Measurements from ENCODE around the gene CREB5. TPM values are rescaled to one million over a fixed set of nuclear protein-coding genes. Genes with fewer than 3 reads are reported as not detected.

Gene CREB5
- polyA plus RNA-seq, 1 donor from 2014 or later = 3.7 TPM

- Histone ChIP-seq H3K36me3 (ENCODE audit: insufficient read depth, low read length) (no peaks in the 10 kb centered on the region), H3F3A (ENCODE audit: insufficient read depth, low read length, poor library complexity, severe bottlenecking) (no peaks in the 10 kb centered on the region), H3K4me3 (ENCODE audit: low read length) (no peak overlapping the region), H4K20me1 (ENCODE audit: insufficient read depth) (no peaks in the 10 kb centered on the region), H3K27me3 (ENCODE audit: insufficient read depth, low read depth, low read length) (no peaks in the 10 kb centered on the region), H3K4me2 (ENCODE audit: low read length) (no peak overlapping the region), H3K9me2 (ENCODE audit: insufficient read depth, low read length) (no peaks in the 10 kb centered on the region), H2AFZ (ENCODE audit: low read depth, low read length) (no peak overlapping the region), H3K9ac (ENCODE audit: low read length) (no peak overlapping the region), H3K9me3 (ENCODE audit: low read length) (no peaks in the 10 kb centered on the region), H3K27ac (ENCODE audit: low read length) (no peak overlapping the region), H3K79me2 (replicated peaks; ENCODE audit: insufficient read depth, low read length) (peaks cover 4% of the 10 kb centered on the region)
- TF ChIP-seq POLR2AphosphoS5 (IDR thresholded peaks at IDR 0.05) = no peak
- TF ChIP-seq EZH2 (IDR thresholded peaks at IDR 0.05; ENCODE audit: borderline replicate concordance, insufficient read depth, low read length, poor library complexity, severe bottlenecking) = no peak
- no peak for TF ChIP-seq RAD21 (conservative IDR thresholded peaks at IDR 0.05)
- no peak for TF ChIP-seq MXI1 (conservative IDR thresholded peaks at IDR 0.05; ENCODE audit: poor library complexity, severe bottlenecking)
- no peak for TF ChIP-seq CTCF (IDR thresholded peaks at IDR 0.05; ENCODE audit: poor library complexity, severe bottlenecking)
- TF ChIP-seq EP300 (conservative IDR thresholded peaks at IDR 0.05; ENCODE audit: poor library complexity, severe bottlenecking) = no peak
- TF ChIP-seq TAF1 (IDR thresholded peaks at IDR 0.05; ENCODE audit: low read depth) = no peak
- no peak for TF ChIP-seq REST (IDR thresholded peaks at IDR 0.05; ENCODE audit: borderline replicate concordance)
- TF ChIP-seq SMC3 (conservative IDR thresholded peaks at IDR 0.05; ENCODE audit: poor library complexity) = no peak
Measured at GRCh38 chr7:28484606-28484935, 72.3 kb downstream of the CREB5 start.

GRCh38 chr7:28487487-28487886 lies 75.2 kb downstream of the CREB5 start:
- Histone ChIP-seq H3K4me3 (ENCODE audit: low read length) (no peak overlapping the region), H3K27ac (ENCODE audit: low read length) (no peak overlapping the region), H3K27me3 (ENCODE audit: insufficient read depth, low read depth, low read length) (no peaks in the 10 kb centered on the region), H3F3A (ENCODE audit: insufficient read depth, low read length, poor library complexity, severe bottlenecking) (no peaks in the 10 kb centered on the region), H2AFZ (ENCODE audit: low read depth, low read length) (no peak overlapping the region), H4K20me1 (ENCODE audit: insufficient read depth) (no peaks in the 10 kb centered on the region), H3K4me2 (ENCODE audit: low read length) (no peak overlapping the region), H3K9ac (ENCODE audit: low read length) (no peak overlapping the region), H3K9me2 (ENCODE audit: insufficient read depth, low read length) (no peaks in the 10 kb centered on the region), H3K36me3 (ENCODE audit: insufficient read depth, low read length) (no peaks in the 10 kb centered on the region), H3K9me3 (ENCODE audit: low read length) (no peaks in the 10 kb centered on the region), H3K79me2 (replicated peaks; ENCODE audit: insufficient read depth, low read length) (no peaks in the 10 kb centered on the region)
- TF ChIP-seq MXI1 (conservative IDR thresholded peaks at IDR 0.05; ENCODE audit: poor library complexity, severe bottlenecking) = no peak
